Measurements from ENCODE around the gene SH2B2. TPM values are rescaled to one million over a fixed set of nuclear protein-coding genes. Genes with fewer than 3 reads are reported as not detected.

Gene SH2B2
- total and polyA plus RNA-seq, 7 donors, result 13.1 to 36.3 (median 27.3) TPM

DNA sequence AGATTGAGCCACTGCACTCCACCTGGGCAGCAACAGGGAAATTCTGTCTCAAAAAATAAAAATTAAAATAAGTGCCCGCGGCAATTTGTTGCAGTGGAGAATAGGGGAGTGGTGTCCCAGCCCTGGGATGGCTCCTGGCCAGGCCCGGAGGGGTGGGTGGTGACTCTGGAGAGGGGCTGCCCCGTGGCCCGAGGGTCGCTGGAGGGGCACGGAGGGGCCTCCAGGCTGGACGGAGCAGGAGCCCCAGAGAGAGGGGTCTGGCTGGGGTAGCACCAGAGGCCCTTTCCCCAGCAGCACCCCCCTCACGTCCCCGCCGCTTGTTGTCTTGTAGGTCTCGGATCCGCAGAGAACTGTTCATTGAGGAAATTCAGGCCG is 38.6 kb upstream of the SH2B2 start:
- intact Hi-C loops (cut with DNase I), result no loop called here
- WGBS, 3 donors, result 90 to 93% (median 92%) methylated on average over 6 to 14 of the region's 14 CpGs
- H3K36me3 ChIP-seq (ENCODE audit: insufficient read depth in 1 of 2, low read depth in 1 of 2), result peaks cover 5 to 16% of the 10 kb centered on the region in 2 donors

DNA sequence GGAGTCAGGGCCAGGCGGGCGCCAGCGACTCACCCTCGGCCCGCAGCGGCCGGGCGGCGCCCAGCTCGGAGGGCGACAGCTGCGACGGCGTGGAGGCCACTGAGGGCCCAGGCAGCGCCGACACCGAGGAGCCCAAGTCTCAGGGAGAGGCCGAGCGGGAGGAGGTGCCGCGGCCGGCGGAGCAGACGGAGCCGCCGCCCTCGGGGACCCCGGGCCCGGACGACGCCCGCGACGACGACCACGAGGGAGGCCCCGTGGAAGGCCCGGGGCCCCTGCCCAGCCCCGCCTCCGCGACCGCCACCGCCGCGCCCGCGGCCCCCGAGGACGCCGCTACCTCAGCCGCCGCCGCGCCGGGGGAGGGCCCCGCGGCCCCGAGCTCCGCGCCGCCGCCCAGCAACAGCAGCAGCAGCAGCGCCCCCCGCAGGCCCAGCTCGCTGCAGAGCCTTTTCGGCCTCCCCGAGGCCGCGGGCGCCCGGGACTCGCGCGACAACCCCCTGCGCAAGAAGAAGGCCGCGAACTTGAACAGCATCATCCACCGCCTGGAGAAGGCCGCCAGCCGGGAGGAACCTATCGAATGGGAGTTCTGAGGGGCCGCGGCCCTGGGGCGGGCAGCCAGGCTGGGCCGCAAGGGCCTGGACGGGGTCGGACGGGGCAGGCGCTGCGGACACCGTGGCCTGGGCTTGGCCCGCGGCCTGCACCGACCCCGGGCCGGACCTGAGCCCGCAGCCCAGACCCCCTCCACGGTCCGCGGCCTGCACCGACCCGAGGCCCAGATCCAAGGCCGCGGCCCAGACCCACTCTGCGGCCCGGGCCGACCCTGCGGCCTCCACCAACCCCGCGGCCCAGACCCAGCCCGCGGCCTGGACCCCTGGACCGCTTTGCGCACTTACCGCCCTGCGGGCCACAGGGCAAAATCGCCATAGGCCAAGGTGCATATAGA is 37.9 kb upstream of the SH2B2 start:
- H3K9me3 ChIP-seq, result no peaks in the 10 kb centered on the region
- H3K27ac ChIP-seq, result no peak overlapping the region
- H3K4me3 ChIP-seq, result no peak overlapping the region
- H3K36me3 ChIP-seq (ENCODE audit: insufficient read depth in 1 of 2, low read depth in 1 of 2), result peaks cover 5 to 16% of the 10 kb centered on the region in 2 donors
- H3K4me1 ChIP-seq, result no peaks in the 10 kb centered on the region
- intact Hi-C loops (cut with DNase I), result no loop called here
- TF ChIP-seq, protein P1, sequence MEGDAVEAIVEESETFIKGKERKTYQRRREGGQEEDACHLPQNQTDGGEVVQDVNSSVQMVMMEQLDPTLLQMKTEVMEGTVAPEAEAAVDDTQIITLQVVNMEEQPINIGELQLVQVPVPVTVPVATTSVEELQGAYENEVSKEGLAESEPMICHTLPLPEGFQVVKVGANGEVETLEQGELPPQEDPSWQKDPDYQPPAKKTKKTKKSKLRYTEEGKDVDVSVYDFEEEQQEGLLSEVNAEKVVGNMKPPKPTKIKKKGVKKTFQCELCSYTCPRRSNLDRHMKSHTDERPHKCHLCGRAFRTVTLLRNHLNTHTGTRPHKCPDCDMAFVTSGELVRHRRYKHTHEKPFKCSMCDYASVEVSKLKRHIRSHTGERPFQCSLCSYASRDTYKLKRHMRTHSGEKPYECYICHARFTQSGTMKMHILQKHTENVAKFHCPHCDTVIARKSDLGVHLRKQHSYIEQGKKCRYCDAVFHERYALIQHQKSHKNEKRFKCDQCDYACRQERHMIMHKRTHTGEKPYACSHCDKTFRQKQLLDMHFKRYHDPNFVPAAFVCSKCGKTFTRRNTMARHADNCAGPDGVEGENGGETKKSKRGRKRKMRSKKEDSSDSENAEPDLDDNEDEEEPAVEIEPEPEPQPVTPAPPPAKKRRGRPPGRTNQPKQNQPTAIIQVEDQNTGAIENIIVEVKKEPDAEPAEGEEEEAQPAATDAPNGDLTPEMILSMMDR (IDR thresholded peaks at IDR 0.05), result no peak
- H3K27me3 ChIP-seq (ENCODE audit: insufficient read depth in 3 of 3, low read length in 2 of 3), result peaks cover 0 to 3% (median 0%) of the 10 kb centered on the region in 3 donors
- DNase-seq (no peak), ATAC-seq (no peak)
- 89 to 94% (median 91%) methylated on average over 75 to 117 of the region's 117 CpGs for WGBS, 3 donors

More for the DNA sequence above, 38.6 kb upstream of the SH2B2 start:
- H3K27me3 ChIP-seq (ENCODE audit: insufficient read depth in 3 of 3, low read length in 2 of 3), result peaks cover 0 to 3% (median 0%) of the 10 kb centered on the region in 3 donors
- no peak for DNase-seq
- TF ChIP-seq, protein P1 (IDR thresholded peaks at IDR 0.05), result no peak
- no peak for ATAC-seq
- H3K9me3 ChIP-seq, result no peaks in the 10 kb centered on the region
- no peak overlapping the region for H3K27ac ChIP-seq
- no peak overlapping the region for H3K4me3 ChIP-seq
- H3K4me1 ChIP-seq, result no peaks in the 10 kb centered on the region

GRCh38 chr7:102251531-102252365 is 34.9 kb upstream of the SH2B2 start:
- DNase-seq (no peak), ATAC-seq (no peak)
- Histone ChIP-seq H3K36me3 (ENCODE audit: insufficient read depth in 1 of 2, low read depth in 1 of 2) (peaks cover 5 to 16% of the 10 kb centered on the region in 2 donors), H3K4me3 (no peak overlapping the region), H3K9me3 (no peaks in the 10 kb centered on the region), H3K27me3 (ENCODE audit: insufficient read depth in 3 of 3, low read length in 2 of 3) (peaks cover 0 to 3% (median 0%) of the 10 kb centered on the region in 3 donors), H3K4me1 (no peaks in the 10 kb centered on the region), H3K27ac (no peak overlapping the region)
- 68 to 71% (median 69%) methylated on average over 7 of the region's 7 CpGs for whole genome bisulfite sequencing, 3 donors
- intact Hi-C loops (cut with DNase I), result no loop called here
- TF ChIP-seq, protein P1 (IDR thresholded peaks at IDR 0.05), result no peak

DNA sequence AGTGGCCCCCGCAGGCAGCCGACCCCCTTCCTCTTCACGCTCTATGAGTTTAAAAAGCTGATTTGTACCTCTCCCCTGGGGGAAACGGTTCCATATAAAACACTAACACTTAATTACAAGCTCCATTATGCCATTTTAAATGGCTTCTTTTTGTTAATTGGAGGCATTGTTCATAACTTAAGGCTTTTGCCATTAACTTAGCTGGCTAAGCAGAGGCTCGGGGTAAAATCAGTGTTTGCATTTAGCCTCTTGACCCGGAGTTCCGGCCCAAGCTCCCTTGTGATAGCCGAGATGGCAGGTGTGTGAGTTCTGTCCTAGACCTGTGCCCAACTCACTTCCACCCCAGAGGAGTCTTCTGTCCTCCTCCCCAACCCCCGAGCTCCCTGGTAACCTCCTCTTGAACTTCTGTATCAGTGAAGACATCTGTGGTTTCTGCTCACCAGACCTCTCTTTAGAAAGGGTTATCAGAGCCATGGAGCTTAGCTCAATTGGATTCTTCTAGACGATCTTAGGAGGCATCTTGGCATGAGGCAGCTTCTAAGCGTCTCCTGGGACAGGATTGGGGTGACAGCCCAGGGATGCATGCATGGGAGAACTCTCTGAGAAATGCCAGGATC is 34.2 kb upstream of the SH2B2 start:
- Histone ChIP-seq H3K27me3 (ENCODE audit: insufficient read depth in 3 of 3, low read length in 2 of 3) (peaks cover 0 to 3% (median 0%) of the 10 kb centered on the region in 3 donors), H3K4me1 (no peaks in the 10 kb centered on the region), H3K27ac (no peak overlapping the region), H3K9me3 (no peaks in the 10 kb centered on the region), H3K4me3 (no peak overlapping the region), H3K36me3 (ENCODE audit: insufficient read depth in 1 of 2, low read depth in 1 of 2) (peaks cover 5 to 16% of the 10 kb centered on the region in 2 donors)
- no peak for ATAC-seq
- 62 to 75% (median 67%) methylated on average over 11 of the region's 11 CpGs for WGBS, 3 donors
- DNase-seq, result no peak
- intact Hi-C loops (cut with DNase I), result no loop called here
- TF ChIP-seq, protein P1 (IDR thresholded peaks at IDR 0.05), result no peak

Measured in psoas muscle (tissue), 8 donors.